Breast epithelium (tissue), 4 donors: ENCODE results near the gene SERTAD1. TPM values are rescaled to one million over a fixed set of nuclear protein-coding genes. Genes with fewer than 3 reads are reported as not detected.

Experiments
- DNase-seq, 2 donors: peaks; one replicate each; pipeline ENCODE4 v3.0.0-alpha.2; 2019; ENCODE audit warnings: low spot score in 2 of 2
- H3K27ac ChIP-seq, 2 donors: fragments of 200-600 bp; sonication (generic) in 1 of 2; one replicate each; pipeline ENCODE4 v1.5.1; 2016 to 2019; ENCODE audit warnings: mild to moderate bottlenecking in 1 of 2
- H3K27me3 ChIP-seq, 2 donors: fragments of 200-600 bp; sonication (generic) in 1 of 2; one replicate each; pipeline versions ENCODE4 v1.5.1 to v1.6.0; 2017 to 2019; ENCODE audit warnings: control low read depth in 1 of 2, mild to moderate bottlenecking in 1 of 2
- H3K36me3 ChIP-seq: fragments of 200-600 bp; one replicate; pipeline ENCODE4 v1.5.1; 2019
- H3K4me1 ChIP-seq, 2 donors: fragments of 200-600 bp; sonication (generic); one replicate each; pipeline ENCODE4 v1.5.1; 2016 to 2019; ENCODE audit warnings: control low read depth in 1 of 2
- H3K4me3 ChIP-seq, 3 donors: fragments of 200-600 bp; sonication (generic); 1 replicate in 2 of 3; 2 replicates in 1 of 3; pipeline ENCODE4 v1.5.1; 2016 to 2019; ENCODE audit warnings: mild to moderate bottlenecking in 3 of 3, moderate library complexity in 2 of 3
- H3K9me3 ChIP-seq, 2 donors: fragments of 200-600 bp; sonication (generic) in 1 of 2; one replicate each; pipeline ENCODE4 v1.5.1; 2016 to 2019; ENCODE audit warnings: control low read depth in 1 of 2
- CTCF ChIP-seq, 3 donors: fragments of 450-650 bp; IDR thresholded peaks; one replicate each; pipeline ENCODE4 v1.5.1; 2016 to 2017; ENCODE audit warnings: antibody characterized with exemption in 3 of 3, mild to moderate bottlenecking in 3 of 3, moderate library complexity in 3 of 3
- POLR2A ChIP-seq: fragments of 450-650 bp; IDR thresholded peaks from one replicate; pipeline ENCODE4 v1.6.1; 2016; ENCODE audit warnings: antibody characterized with exemption, mild to moderate bottlenecking, moderate library complexity
- POLR2AphosphoS5 ChIP-seq, 3 donors: sonication (generic); formaldehyde crosslinking; IDR thresholded peaks; one replicate each; pipeline ENCODE4 v1.6.1; 2017; ENCODE audit warnings: antibody characterized with exemption in 3 of 3
- intact Hi-C: fragments of 100-400 bp; cut with DNase I; formaldehyde crosslinking; loops from one replicate; pipeline ENCODE4 v1.15.1; 2023; ENCODE audit warnings: low total_unique reads
- total RNA-seq, 3 donors: library from RNA; depleted of rRNA; stranded (reverse); fragments of >200 nt; gene quantifications; one replicate each; pipeline ENCODE4 v1.1.0, GENCODE V29; 2016

The SERTAD1 gene
- total RNA-seq, 3 donors from 2014 or later, result 10.4 to 25.3 (median 18.0) TPM

DNA sequence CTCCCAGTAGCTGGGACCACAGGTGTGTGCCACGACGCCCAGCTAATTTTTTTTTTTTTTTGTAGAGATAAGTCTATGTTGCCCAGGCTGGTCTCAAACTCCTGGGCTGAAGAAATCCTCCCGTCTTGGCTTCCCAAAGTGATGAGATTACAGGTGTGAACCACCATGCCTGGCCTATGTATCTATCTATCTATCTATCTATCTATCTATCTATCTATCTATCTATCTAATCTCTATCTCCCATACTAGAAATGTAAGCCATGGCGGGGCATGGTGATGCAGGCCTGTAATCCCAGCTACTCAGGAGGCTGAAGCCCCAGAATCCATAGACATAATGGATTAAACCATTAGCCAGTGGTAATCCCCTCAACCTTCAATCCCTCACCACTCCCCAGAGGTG lies 24.9 kb upstream of the SERTAD1 start:
- peaks cover 0 to 5% of the 10 kb centered on the region in 2 donors for H3K4me1 ChIP-seq
- H3K4me3 ChIP-seq, result no peak overlapping the region
- no peak overlapping the region for H3K27ac ChIP-seq
- intact Hi-C loops, result no loop called here
- no peaks in the 10 kb centered on the region for H3K27me3 ChIP-seq
- H3K9me3 ChIP-seq, result no peaks in the 10 kb centered on the region
- no peaks in the 10 kb centered on the region for H3K36me3 ChIP-seq
- no peak for DNase-seq
- TF ChIP-seq POLR2AphosphoS5 (IDR thresholded peaks at IDR 0.05), result no peak
- TF ChIP-seq CTCF (IDR thresholded peaks at IDR 0.05), result no peak
- TF ChIP-seq POLR2A, result no peak

- no peaks in the 10 kb centered on the region for H3K27me3 ChIP-seq
- no peaks in the 10 kb centered on the region for H3K36me3 ChIP-seq
- H3K9me3 ChIP-seq, result no peaks in the 10 kb centered on the region
- TF ChIP-seq CTCF (IDR thresholded peaks at IDR 0.05) (no peak), POLR2AphosphoS5 (IDR thresholded peaks at IDR 0.05) (no peak), POLR2A (no peak)
- H3K4me1 ChIP-seq, result peaks cover 0 to 5% of the 10 kb centered on the region in 2 donors
- intact Hi-C loops, result no loop called here
- no peak overlapping the region for H3K4me3 ChIP-seq
- no peak for DNase-seq
- no peak overlapping the region for H3K27ac ChIP-seq
Observed at GRCh38 chr19:40449506-40449905, 23.7 kb upstream of the SERTAD1 start.

- Histone ChIP-seq H3K27ac (peak overlapping the region; percentile 98 to 99), H3K36me3 (no peaks in the 10 kb centered on the region), H3K9me3 (no peaks in the 10 kb centered on the region), H3K27me3 (no peaks in the 10 kb centered on the region), H3K4me1 (peaks cover 0 to 18% of the 10 kb centered on the region in 2 donors), H3K4me3 (no peak overlapping the region)
- TF ChIP-seq POLR2A (no peak), POLR2AphosphoS5 (IDR thresholded peaks at IDR 0.05) (no peak), CTCF (IDR thresholded peaks at IDR 0.05) (no peak)
- intact Hi-C loops, result no loop called here
- DNase-seq, result no peak
Observed at GRCh38 chr19:40446263-40446784, 20.5 kb upstream of the SERTAD1 start.

- peak overlapping the region; percentile 98 to 99 for H3K27ac ChIP-seq
- no peaks in the 10 kb centered on the region for H3K36me3 ChIP-seq
- peak; percentile 38 to 74 for DNase-seq
Observed at GRCh38 chr19:40445780-40446262, 20.0 kb upstream of the SERTAD1 start.

More at GRCh38 chr19:40445780-40446262, 20.0 kb upstream of the SERTAD1 start:
- no peaks in the 10 kb centered on the region for H3K9me3 ChIP-seq
- no peak overlapping the region for H3K4me3 ChIP-seq
- no peaks in the 10 kb centered on the region for H3K27me3 ChIP-seq
- TF ChIP-seq CTCF (IDR thresholded peaks at IDR 0.05) (no peak), POLR2A (no peak), POLR2AphosphoS5 (IDR thresholded peaks at IDR 0.05) (peak in 2 of 3 donors; percentile 30 to 39)
- peaks cover 0 to 20% of the 10 kb centered on the region in 2 donors for H3K4me1 ChIP-seq
- intact Hi-C loops, result no loop called here
